ENCODE data around the gene ABHD8.
"Not testable (repeated sequence)": the region's sequence is repeated elsewhere in the genome, so short reads cannot be mapped to it uniquely, and the experiment has no call there.

ABHD8 gene

DNA sequence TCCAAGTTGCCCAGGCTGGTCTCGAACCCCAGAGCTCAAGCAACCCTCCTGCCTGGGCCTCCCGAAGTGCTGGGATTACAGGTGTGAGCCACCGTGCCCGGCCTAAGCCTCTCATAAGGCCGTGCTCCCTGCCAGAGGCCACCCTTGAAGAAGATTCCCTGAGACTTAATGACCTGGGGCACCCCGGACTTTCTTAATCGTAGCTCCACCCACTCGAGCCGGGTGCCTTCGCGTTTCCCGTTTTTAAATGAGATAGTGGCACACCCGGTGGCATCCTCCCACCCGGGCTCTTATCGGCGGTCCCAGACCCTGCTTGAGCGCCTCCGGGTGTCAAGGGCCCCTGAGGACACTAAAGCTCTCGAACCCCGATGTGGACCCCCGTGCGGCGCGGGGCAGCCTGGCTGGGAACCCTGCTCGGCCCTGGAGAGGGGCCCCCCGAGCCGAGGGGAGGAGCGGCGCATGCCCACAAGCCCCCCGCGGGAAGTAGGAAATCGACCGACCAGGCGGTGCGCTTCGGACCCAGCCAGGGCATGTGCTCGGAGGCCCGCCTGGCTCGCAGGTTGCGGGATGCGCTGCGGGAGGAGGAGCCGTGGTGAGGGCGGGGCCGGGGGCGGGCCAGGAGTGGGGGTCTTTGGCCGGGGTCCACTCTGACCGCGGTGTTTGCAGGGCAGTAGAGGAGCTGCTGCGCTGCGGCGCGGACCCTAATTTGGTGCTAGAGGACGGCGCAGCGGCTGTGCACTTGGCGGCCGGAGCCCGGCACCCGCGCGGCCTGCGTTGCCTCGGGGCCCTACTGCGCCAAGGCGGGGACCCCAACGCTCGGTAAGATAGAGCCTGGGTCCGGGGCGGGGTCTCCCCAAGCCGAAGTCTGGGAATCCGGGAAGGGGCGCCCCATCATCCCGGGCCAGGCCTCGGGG, 21.6 kb downstream of the ABHD8 start, which contains the start of gene ANKLE1:
ANKLE1 (plus strand) TSS at position 511 of the 914 bp plus-strand sequence; CDS start at position 531, 20 bp downstream.
- DNase-seq (ENCODE audit: low spot score), result peak; percentile 86
- in situ Hi-C loops (cut with MboI; ENCODE audit: low sequenced_read_pairs, unreplicated experiment), result loop anchor here (10.0 kb wide), 1 partner anchor 217 kb away; no protein-coding TSS in a partner anchor
- TF ChIP-seq, protein P1, sequence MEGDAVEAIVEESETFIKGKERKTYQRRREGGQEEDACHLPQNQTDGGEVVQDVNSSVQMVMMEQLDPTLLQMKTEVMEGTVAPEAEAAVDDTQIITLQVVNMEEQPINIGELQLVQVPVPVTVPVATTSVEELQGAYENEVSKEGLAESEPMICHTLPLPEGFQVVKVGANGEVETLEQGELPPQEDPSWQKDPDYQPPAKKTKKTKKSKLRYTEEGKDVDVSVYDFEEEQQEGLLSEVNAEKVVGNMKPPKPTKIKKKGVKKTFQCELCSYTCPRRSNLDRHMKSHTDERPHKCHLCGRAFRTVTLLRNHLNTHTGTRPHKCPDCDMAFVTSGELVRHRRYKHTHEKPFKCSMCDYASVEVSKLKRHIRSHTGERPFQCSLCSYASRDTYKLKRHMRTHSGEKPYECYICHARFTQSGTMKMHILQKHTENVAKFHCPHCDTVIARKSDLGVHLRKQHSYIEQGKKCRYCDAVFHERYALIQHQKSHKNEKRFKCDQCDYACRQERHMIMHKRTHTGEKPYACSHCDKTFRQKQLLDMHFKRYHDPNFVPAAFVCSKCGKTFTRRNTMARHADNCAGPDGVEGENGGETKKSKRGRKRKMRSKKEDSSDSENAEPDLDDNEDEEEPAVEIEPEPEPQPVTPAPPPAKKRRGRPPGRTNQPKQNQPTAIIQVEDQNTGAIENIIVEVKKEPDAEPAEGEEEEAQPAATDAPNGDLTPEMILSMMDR (IDR thresholded peaks at IDR 0.05; ENCODE audit: borderline replicate concordance, control extremely low read depth, extremely low read depth, insufficient read depth, missing control alignments), result no peak

GRCh38 chr19:17279436-17279835, 23.8 kb downstream of the ABHD8 start:
- in situ Hi-C loops (cut with MboI; ENCODE audit: low sequenced_read_pairs, unreplicated experiment), result no loop called here
- no peak for DNase-seq (ENCODE audit: low spot score)
- TF ChIP-seq, protein P1 (IDR thresholded peaks at IDR 0.05; ENCODE audit: borderline replicate concordance, control extremely low read depth, extremely low read depth, insufficient read depth, missing control alignments), result no peak

DNA sequence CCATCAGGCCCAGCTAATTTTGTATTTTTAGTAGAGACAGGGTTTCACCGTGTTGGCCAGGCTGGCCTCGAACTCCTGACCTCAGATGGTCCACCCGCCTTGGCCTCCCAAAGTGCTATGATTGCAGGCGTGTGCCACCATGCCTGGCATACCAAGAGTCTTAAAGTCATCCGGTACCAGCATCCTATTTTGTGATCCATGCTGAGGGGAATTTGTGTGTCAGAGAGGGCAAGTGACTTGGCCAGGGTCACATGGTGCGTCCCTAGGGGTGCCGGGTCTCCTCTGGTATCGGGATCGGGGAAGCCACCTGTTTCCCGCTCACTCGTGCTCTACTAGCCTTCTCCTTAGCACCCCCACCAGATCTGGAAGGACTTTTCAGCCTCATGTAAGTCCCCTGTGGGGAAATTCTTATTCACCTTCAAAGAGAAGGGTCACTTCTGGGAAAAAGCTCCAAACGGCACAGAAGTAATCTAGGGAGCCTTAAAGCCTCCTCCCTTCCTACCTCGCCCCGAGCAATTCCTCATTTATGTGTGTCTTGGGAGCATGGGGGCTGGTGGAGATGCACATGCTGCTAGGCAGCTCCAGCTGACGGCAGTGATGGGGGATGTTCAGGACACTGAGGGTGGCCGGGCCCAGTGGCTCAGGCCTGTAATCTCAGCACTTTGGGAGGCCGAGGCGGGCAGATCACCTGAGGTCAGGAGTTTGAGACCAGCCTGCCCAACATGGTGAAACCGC, 27.6 kb downstream of the ABHD8 start:
- in situ Hi-C loops (cut with MboI; ENCODE audit: low sequenced_read_pairs, unreplicated experiment), result no loop called here
- no peak for DNase-seq (ENCODE audit: low spot score)
- TF ChIP-seq, protein P1 (IDR thresholded peaks at IDR 0.05; ENCODE audit: borderline replicate concordance, control extremely low read depth, extremely low read depth, insufficient read depth, missing control alignments), result no peak

GRCh38 chr19:17274892-17275291, 28.3 kb downstream of the ABHD8 start:
- in situ Hi-C loops (cut with MboI; ENCODE audit: low sequenced_read_pairs, unreplicated experiment); DNase-seq (ENCODE audit: low spot score): not testable (repeated sequence)

DNA sequence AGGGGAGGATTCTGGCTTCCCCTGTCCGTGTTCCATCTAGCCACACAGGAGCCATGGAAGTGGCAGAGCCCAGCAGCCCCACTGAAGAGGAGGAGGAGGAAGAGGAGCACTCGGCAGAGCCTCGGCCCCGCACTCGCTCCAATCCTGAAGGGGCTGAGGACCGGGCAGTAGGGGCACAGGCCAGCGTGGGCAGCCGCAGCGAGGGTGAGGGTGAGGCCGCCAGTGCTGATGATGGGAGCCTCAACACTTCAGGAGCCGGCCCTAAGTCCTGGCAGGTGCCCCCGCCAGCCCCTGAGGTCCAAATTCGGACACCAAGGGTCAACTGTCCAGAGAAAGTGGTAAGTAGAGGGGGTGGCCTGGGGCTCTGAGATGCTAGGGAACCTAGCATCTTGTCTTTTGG, 34.5 kb downstream of the ABHD8 start:
- TF ChIP-seq, protein P1 (IDR thresholded peaks at IDR 0.05; ENCODE audit: borderline replicate concordance, control extremely low read depth, extremely low read depth, insufficient read depth, missing control alignments), result no peak
- DNase-seq (ENCODE audit: low spot score), result no peak
- in situ Hi-C loops (cut with MboI; ENCODE audit: low sequenced_read_pairs, unreplicated experiment), result no loop called here

- peak; percentile 97 for DNase-seq (ENCODE audit: low spot score)
- in situ Hi-C loops (cut with MboI; ENCODE audit: low sequenced_read_pairs, unreplicated experiment), result no loop called here
- TF ChIP-seq, protein P1 (IDR thresholded peaks at IDR 0.05; ENCODE audit: borderline replicate concordance, control extremely low read depth, extremely low read depth, insufficient read depth, missing control alignments), result no peak
Measured at GRCh38 chr19:17266975-17267788, 36.0 kb downstream of the ABHD8 start, which contains the start of gene BABAM1. TSS of gene BABAM1 (plus strand) at chr19:17267443. CDS start at chr19:17268807, 1,364 bp downstream.
